GM12878 (cell line): Measurements from ENCODE around the gene MTHFD1L. TPM values are rescaled to one million over a fixed set of nuclear protein-coding genes. Genes with fewer than 3 reads are reported as not detected.

Experiments
- ATAC-seq: fragments of 200-7000 bp; cut with Tn5 transposase; 3 replicates; pipeline ENCODE4 v1.9.1; 2020; ENCODE audit warnings: mild to moderate bottlenecking, moderate library complexity
- BruUV-seq: library from RNA; stranded (reverse); fragments of 400-500 nt; replicated peaks from 2 replicates; lab custom pipeline; 2021; lab: Mats Ljungman, UMichigan
- CTCF ChIA-PET: fragments of 300-600 bp; sonication (Branson Sonifier 250); formaldehyde crosslinking; extraction: SDS; loops from one replicate; lab custom pipeline; 2021; ENCODE audit warnings: inconsistent platforms; lab: Yijun Ruan, JAX
- POLR2A ChIA-PET: fragments of 350-600 bp; formaldehyde crosslinking; extraction: SDS; loops from one replicate; lab custom pipeline; 2021; ENCODE audit warnings: inconsistent platforms; lab: Charles Lee
- RAD21 ChIA-PET: fragments of 300-600 bp; sonication (Branson Sonifier 250); formaldehyde crosslinking; loops from one replicate; lab custom pipeline; 2023; ENCODE audit warnings: antibody characterized with exemption; ENCODE audit not compliant: unreplicated experiment; lab: Charles Lee
- SMC1A ChIA-PET: fragments of 300-600 bp; sonication (Branson Sonifier 250); formaldehyde crosslinking; loops from one replicate; lab custom pipeline; 2023; ENCODE audit not compliant: unreplicated experiment, uncharacterized antibody; lab: Charles Lee
- DNase-seq: peaks from one replicate; pipeline ENCODE4 v3.0.0-alpha.2; 2011; ENCODE audit warnings: low read depth, low spot score
- FAIRE-seq: peaks from 3 replicates; lab custom pipeline; 2011; peaks lifted over from hg19 to GRCh38; lab: Jason Lieb, UNC
- H2AFZ ChIP-seq: 2 replicates; pipeline ENCODE4 v1.6.0; 2011; ENCODE audit warnings: low read depth, low read length, control low read depth; ENCODE audit not compliant: control insufficient read depth
- H3K27ac ChIP-seq: 2 replicates; pipeline ENCODE4 v1.5.1; 2011; ENCODE audit warnings: control low read depth; ENCODE audit not compliant: control insufficient read depth, insufficient read depth
- H3K27me3 ChIP-seq, 2 experiments: replicated peaks in 1 of 2; 2 replicates each; pipeline versions ENCODE4 v1.6.0 to v1.6.1; 2011; ENCODE audit warnings: low read length in 1 of 2; ENCODE audit not compliant: control insufficient read depth in 2 of 2, insufficient read depth in 2 of 2
- H3K36me3 ChIP-seq, 2 experiments: 2 replicates each; pipeline ENCODE4 v1.5.1; 2011; ENCODE audit warnings: low read length in 1 of 2; ENCODE audit not compliant: control insufficient read depth in 2 of 2, insufficient read depth in 2 of 2
- H3K4me1 ChIP-seq: 2 replicates; pipeline ENCODE4 v1.6.1; 2011; ENCODE audit warnings: mild to moderate bottlenecking, low read length, moderate library complexity, mixed read lengths; ENCODE audit not compliant: control insufficient read depth, insufficient read depth
- H3K4me2 ChIP-seq: 2 replicates; pipeline ENCODE4 v1.6.0; 2011; ENCODE audit warnings: control low read depth; ENCODE audit not compliant: control insufficient read depth, insufficient read depth
- H3K4me3 ChIP-seq: fragments of 200-600 bp; sonication (generic); 2 replicates; pipeline ENCODE4 v1.5.1; 2016
- H3K79me2 ChIP-seq: 2 replicates; pipeline ENCODE4 v1.6.0; 2011; ENCODE audit warnings: low read length; ENCODE audit not compliant: control insufficient read depth, insufficient read depth
- H3K9ac ChIP-seq: 2 replicates; pipeline ENCODE4 v1.8.0; 2011; ENCODE audit warnings: low read length, control low read depth, mixed read lengths; ENCODE audit not compliant: control insufficient read depth, insufficient read depth
- H3K9me3 ChIP-seq: replicated peaks from 3 replicates; pipeline ENCODE4 v1.5.1; 2011; ENCODE audit warnings: mild to moderate bottlenecking, low read length; ENCODE audit not compliant: control insufficient read depth, insufficient read depth
- H4K20me1 ChIP-seq: 2 replicates; pipeline ENCODE4 v1.6.0; 2011; ENCODE audit not compliant: control insufficient read depth, insufficient read depth
- BACH1 ChIP-seq: fragments of 450-650 bp; IDR thresholded peaks from 2 replicates; pipeline ENCODE4 v1.6.1; 2017; ENCODE audit warnings: mild to moderate bottlenecking, borderline replicate concordance
- BMI1 ChIP-seq: fragments of 450-650 bp; IDR thresholded peaks from 2 replicates; pipeline ENCODE4 v1.6.1; 2016; ENCODE audit warnings: mild to moderate bottlenecking, moderate library complexity, borderline replicate concordance
- CBX5 ChIP-seq: sonication (generic); IDR thresholded peaks from 2 replicates; pipeline ENCODE4 v1.6.1; 2016; ENCODE audit warnings: low read depth, moderate library complexity, mild to moderate bottlenecking, inconsistent platforms
- CHD1 ChIP-seq: IDR thresholded peaks from 2 replicates; pipeline ENCODE4 v1.6.1; 2012; ENCODE audit warnings: low read depth, low read length, improper control_type of control experiment
- CREB1 ChIP-seq: IDR thresholded peaks from 2 replicates; pipeline ENCODE4 v1.6.1; 2012; ENCODE audit warnings: low read depth, mild to moderate bottlenecking, inconsistent platforms
- ESRRA ChIP-seq: IDR thresholded peaks from 2 replicates; pipeline ENCODE4 v1.6.1; 2012; ENCODE audit warnings: mild to moderate bottlenecking, low read length, improper control_type of control experiment
- LARP7 ChIP-seq: fragments of 450-650 bp; IDR thresholded peaks from 2 replicates; pipeline ENCODE4 v1.6.1; 2017; ENCODE audit warnings: mild to moderate bottlenecking
- MEF2B ChIP-seq: fragments of 450-650 bp; IDR thresholded peaks from 2 replicates; pipeline ENCODE4 v1.6.1; 2018; ENCODE audit warnings: mild to moderate bottlenecking, moderate library complexity; ENCODE audit not compliant: partially characterized antibody, poor library complexity, severe bottlenecking
- MTA3 ChIP-seq: IDR thresholded peaks from 2 replicates; pipeline ENCODE4 v1.6.1; 2012; ENCODE audit warnings: low read length, inconsistent platforms, borderline replicate concordance
- SIX5 ChIP-seq: IDR thresholded peaks from 2 replicates; pipeline ENCODE4 v1.6.1; 2011; ENCODE audit warnings: mild to moderate bottlenecking, low read depth, low read length, moderate library complexity; ENCODE audit not compliant: severe bottlenecking
- SMARCA5 ChIP-seq: fragments of 450-650 bp; IDR thresholded peaks from 2 replicates; pipeline ENCODE4 v1.6.1; 2017; ENCODE audit warnings: mild to moderate bottlenecking
- SREBF1 ChIP-seq: IDR thresholded peaks from 2 replicates; pipeline ENCODE4 v1.6.1; 2012; ENCODE audit warnings: mild to moderate bottlenecking, low read length
- TCF7 ChIP-seq: IDR thresholded peaks from 2 replicates; pipeline ENCODE4 v1.6.1; 2014; ENCODE audit warnings: antibody characterized with exemption, borderline replicate concordance
- WGBS: methylation state at CpG from one replicate; pipeline ENCODE4 v1.1.6; 2016; ENCODE audit warnings: low lambda C conversion rate; ENCODE audit not compliant: insufficient replicate concordance, insufficient coverage; ENCODE audit errors: missing lambda C conversion rate; 5-methylcytosine and 5-hydroxymethylcytosine counted together
- in situ Hi-C: fragments of 300-500 bp; cut with MboI; formaldehyde crosslinking; loops from 9 replicates; pipeline ENCODE4 v1.14.3; 2018; ENCODE audit warnings: mixed read lengths
- intact Hi-C: fragments of 100-400 bp; cut with micrococcal nuclease; formaldehyde crosslinking; loops from one replicate; pipeline ENCODE4 v1.14.2; 2022; ENCODE audit not compliant: unreplicated experiment
- polyA plus RNA-seq, 11 experiments: library from polyadenylated mRNA; depleted of rRNA in 4 of 11; unstranded in 6 of 11; stranded (reverse) in 5 of 11; fragments of >200 nt; fragmentation: Nextera tagmentation in 4 of 11; fragmentation: Illumina TruSeq in 1 of 11; extraction: Ambion mirVana in 4 of 11; extraction: Trizol in 1 of 11; gene quantifications; 1 replicate in 1 of 11; 2 replicates in 10 of 11; pipeline versions ENCODE4 v1.2.1 to v1.2.3, GENCODE V29; 2011 to 2016; ENCODE audit warnings: inconsistent platforms in 2 of 11, missing spikeins in 2 of 11, low read depth in 1 of 11
- total RNA-seq, 4 experiments: library from RNA; depleted of rRNA in 3 of 4; stranded (reverse); fragments of >200 nt in 3 of 4; fragmentation: Illumina TruSeq in 1 of 4; extraction: Trizol in 1 of 4; gene quantifications; 2 replicates each; pipeline versions ENCODE4 v1.2.1 to v1.2.3, GENCODE V29; 2013 to 2021
- TF ChIP-seq, protein P1 (sequence below): fragments of 450-650 bp; IDR thresholded peaks from 2 replicates; pipeline ENCODE4 v1.6.1; 2018; ENCODE audit warnings: borderline replicate concordance, mild to moderate bottlenecking; ENCODE audit not compliant: partially characterized antibody
- TF ChIP-seq, protein P2 (sequence below): IDR thresholded peaks from 2 replicates; pipeline ENCODE4 v1.6.1; 2012; ENCODE audit warnings: mild to moderate bottlenecking, low read depth, low read length
- TF ChIP-seq, protein P3 (sequence below): fragments of 450-650 bp; IDR thresholded peaks from 2 replicates; pipeline ENCODE4 v1.6.1; 2017; ENCODE audit warnings: mild to moderate bottlenecking, moderate library complexity

Gene MTHFD1L
- total and polyA plus RNA-seq, 10 of the 15 experiments (the other 5 are each of a cell fraction or from before 2014, with no cell fraction given), result 11.7 to 75.5 (median 28.8) TPM

DNA sequence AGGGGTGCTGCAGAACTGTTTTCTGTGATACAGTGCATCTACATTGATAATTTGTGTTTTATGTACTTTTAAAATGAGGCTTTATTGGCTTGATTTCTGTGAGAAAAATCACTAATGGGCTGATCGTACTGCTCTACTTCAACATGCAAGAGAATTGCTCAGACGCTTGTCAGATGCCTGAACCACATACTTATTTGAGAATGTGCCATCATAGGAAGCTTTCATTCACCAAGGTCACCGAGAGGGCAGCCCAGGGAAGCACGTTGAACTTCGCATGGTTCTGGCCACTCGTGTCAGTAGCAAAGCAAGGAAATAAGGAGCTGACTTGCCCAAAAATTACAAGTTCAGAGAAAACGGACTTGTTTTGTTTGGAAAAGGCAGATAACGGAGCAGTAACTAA is 205.8 kb downstream of the MTHFD1L start:
- Histone ChIP-seq H3K9ac (no peak overlapping the region), H3K36me3 (peaks cover 0 to 3% of the 10 kb centered on the region in 2 experiments; a peak in 1 of 4 replicates), H3K27ac (no peak overlapping the region), H4K20me1 (no peaks in the 10 kb centered on the region), H3K9me3 (peaks cover 4% of the 10 kb centered on the region; the same call in 2 of the 3 replicates), H3K27me3 (no peaks in the 10 kb centered on the region), H2AFZ (no peak overlapping the region), H3K4me3 (no peak overlapping the region), H3K4me2 (no peak overlapping the region), H3K4me1 (no peaks in the 10 kb centered on the region), H3K79me2 (no peaks in the 10 kb centered on the region)
- BruUV-seq, result no TSS peak
- ChIA-PET SMC1A (no interaction called here), CTCF (interaction anchor here (1.1 kb wide), 1 partner anchor 179 kb away, joined by 3 read pairs; no protein-coding TSS in a partner anchor), POLR2A (no interaction called here), RAD21 (no interaction called here)
- FAIRE-seq (no peak), DNase-seq (no peak), ATAC-seq (no peak)
- intact Hi-C loops, result no loop called here
- in situ Hi-C loops, result no loop called here
- 77% methylated on average over 8 of the region's 8 CpGs for WGBS
- TF ChIP-seq LARP7 (no peak), TCF7 (no peak), SMARCA5 (no peak), ESRRA (no peak), CBX5 (no peak), MTA3 (no peak), CREB1 (no peak), SIX5 (no peak), BACH1 (no peak), MEF2B (no peak), BMI1 (no peak), CHD1 (no peak), SREBF1 (no peak)
- TF ChIP-seq, protein P1, sequence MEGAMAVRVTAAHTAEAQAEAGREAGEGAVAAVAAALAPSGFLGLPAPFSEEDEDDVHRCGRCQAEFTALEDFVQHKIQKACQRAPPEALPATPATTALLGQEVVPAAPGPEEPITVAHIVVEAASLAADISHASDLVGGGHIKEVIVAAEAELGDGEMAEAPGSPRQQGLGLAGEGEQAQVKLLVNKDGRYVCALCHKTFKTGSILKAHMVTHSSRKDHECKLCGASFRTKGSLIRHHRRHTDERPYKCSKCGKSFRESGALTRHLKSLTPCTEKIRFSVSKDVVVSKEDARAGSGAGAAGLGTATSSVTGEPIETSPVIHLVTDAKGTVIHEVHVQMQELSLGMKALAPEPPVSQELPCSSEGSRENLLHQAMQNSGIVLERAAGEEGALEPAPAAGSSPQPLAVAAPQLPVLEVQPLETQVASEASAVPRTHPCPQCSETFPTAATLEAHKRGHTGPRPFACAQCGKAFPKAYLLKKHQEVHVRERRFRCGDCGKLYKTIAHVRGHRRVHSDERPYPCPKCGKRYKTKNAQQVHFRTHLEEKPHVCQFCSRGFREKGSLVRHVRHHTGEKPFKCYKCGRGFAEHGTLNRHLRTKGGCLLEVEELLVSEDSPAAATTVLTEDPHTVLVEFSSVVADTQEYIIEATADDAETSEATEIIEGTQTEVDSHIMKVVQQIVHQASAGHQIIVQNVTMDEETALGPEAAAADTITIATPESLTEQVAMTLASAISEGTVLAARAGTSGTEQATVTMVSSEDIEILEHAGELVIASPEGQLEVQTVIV, result no peak
- TF ChIP-seq, protein P2, sequence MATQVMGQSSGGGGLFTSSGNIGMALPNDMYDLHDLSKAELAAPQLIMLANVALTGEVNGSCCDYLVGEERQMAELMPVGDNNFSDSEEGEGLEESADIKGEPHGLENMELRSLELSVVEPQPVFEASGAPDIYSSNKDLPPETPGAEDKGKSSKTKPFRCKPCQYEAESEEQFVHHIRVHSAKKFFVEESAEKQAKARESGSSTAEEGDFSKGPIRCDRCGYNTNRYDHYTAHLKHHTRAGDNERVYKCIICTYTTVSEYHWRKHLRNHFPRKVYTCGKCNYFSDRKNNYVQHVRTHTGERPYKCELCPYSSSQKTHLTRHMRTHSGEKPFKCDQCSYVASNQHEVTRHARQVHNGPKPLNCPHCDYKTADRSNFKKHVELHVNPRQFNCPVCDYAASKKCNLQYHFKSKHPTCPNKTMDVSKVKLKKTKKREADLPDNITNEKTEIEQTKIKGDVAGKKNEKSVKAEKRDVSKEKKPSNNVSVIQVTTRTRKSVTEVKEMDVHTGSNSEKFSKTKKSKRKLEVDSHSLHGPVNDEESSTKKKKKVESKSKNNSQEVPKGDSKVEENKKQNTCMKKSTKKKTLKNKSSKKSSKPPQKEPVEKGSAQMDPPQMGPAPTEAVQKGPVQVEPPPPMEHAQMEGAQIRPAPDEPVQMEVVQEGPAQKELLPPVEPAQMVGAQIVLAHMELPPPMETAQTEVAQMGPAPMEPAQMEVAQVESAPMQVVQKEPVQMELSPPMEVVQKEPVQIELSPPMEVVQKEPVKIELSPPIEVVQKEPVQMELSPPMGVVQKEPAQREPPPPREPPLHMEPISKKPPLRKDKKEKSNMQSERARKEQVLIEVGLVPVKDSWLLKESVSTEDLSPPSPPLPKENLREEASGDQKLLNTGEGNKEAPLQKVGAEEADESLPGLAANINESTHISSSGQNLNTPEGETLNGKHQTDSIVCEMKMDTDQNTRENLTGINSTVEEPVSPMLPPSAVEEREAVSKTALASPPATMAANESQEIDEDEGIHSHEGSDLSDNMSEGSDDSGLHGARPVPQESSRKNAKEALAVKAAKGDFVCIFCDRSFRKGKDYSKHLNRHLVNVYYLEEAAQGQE, result no peak
- TF ChIP-seq, protein P3, sequence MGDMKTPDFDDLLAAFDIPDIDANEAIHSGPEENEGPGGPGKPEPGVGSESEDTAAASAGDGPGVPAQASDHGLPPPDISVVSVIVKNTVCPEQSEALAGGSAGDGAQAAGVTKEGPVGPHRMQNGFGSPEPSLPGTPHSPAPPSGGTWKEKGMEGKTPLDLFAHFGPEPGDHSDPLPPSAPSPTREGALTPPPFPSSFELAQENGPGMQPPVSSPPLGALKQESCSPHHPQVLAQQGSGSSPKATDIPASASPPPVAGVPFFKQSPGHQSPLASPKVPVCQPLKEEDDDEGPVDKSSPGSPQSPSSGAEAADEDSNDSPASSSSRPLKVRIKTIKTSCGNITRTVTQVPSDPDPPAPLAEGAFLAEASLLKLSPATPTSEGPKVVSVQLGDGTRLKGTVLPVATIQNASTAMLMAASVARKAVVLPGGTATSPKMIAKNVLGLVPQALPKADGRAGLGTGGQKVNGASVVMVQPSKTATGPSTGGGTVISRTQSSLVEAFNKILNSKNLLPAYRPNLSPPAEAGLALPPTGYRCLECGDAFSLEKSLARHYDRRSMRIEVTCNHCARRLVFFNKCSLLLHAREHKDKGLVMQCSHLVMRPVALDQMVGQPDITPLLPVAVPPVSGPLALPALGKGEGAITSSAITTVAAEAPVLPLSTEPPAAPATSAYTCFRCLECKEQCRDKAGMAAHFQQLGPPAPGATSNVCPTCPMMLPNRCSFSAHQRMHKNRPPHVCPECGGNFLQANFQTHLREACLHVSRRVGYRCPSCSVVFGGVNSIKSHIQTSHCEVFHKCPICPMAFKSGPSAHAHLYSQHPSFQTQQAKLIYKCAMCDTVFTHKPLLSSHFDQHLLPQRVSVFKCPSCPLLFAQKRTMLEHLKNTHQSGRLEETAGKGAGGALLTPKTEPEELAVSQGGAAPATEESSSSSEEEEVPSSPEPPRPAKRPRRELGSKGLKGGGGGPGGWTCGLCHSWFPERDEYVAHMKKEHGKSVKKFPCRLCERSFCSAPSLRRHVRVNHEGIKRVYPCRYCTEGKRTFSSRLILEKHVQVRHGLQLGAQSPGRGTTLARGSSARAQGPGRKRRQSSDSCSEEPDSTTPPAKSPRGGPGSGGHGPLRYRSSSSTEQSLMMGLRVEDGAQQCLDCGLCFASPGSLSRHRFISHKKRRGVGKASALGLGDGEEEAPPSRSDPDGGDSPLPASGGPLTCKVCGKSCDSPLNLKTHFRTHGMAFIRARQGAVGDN, result no peak
